GM23248 (cell line): ENCODE measurements around the gene SUPT4H1. TPM values are rescaled to one million over a fixed set of nuclear protein-coding genes. Genes with fewer than 3 reads are reported as not detected.
A peak's percentile ranks its signal among the peaks of the same experiment; 100 is the strongest.

Experiments
- DNase-seq: peaks from one replicate; pipeline ENCODE4 v3.0.0-alpha.2; 2015
- H2AFZ ChIP-seq: fragments of 200-600 bp; sonication (generic); 2 replicates; pipeline ENCODE4 v1.6.1; 2016; ENCODE audit warnings: antibody characterized with exemption
- H3F3A ChIP-seq: fragments of 200-600 bp; sonication (generic); 2 replicates; pipeline ENCODE4 v1.6.1; 2016; ENCODE audit warnings: mild to moderate bottlenecking, antibody characterized with exemption, mixed run types; ENCODE audit not compliant: insufficient read depth
- H3K27ac ChIP-seq: fragments of 200-600 bp; sonication (generic); 2 replicates; pipeline ENCODE4 v1.5.1; 2016; ENCODE audit warnings: mild to moderate bottlenecking
- H3K27me3 ChIP-seq: fragments of 200-600 bp; sonication (generic); replicated peaks from 2 replicates; pipeline ENCODE4 v1.6.1; 2016; ENCODE audit warnings: mild to moderate bottlenecking; ENCODE audit not compliant: insufficient read depth
- H3K36me3 ChIP-seq: fragments of 200-600 bp; sonication (generic); 2 replicates; pipeline ENCODE4 v1.6.1; 2016; ENCODE audit warnings: low read depth, mild to moderate bottlenecking
- H3K4me1 ChIP-seq: fragments of 200-600 bp; sonication (generic); 2 replicates; pipeline ENCODE4 v1.6.1; 2016; ENCODE audit warnings: mild to moderate bottlenecking; ENCODE audit not compliant: insufficient read depth
- H3K4me2 ChIP-seq: fragments of 200-600 bp; sonication (generic); one replicate; pipeline ENCODE4 v1.6.1; 2016; ENCODE audit warnings: mild to moderate bottlenecking; ENCODE audit not compliant: unreplicated experiment
- H3K4me3 ChIP-seq: fragments of 200-600 bp; sonication (generic); 2 replicates; pipeline ENCODE4 v1.5.1; 2016; ENCODE audit warnings: mild to moderate bottlenecking
- H3K79me2 ChIP-seq: fragments of 200-600 bp; sonication (generic); 2 replicates; pipeline ENCODE4 v1.6.1; 2016; ENCODE audit warnings: mild to moderate bottlenecking; ENCODE audit not compliant: insufficient read depth
- H3K9ac ChIP-seq: fragments of 200-600 bp; sonication (generic); 2 replicates; pipeline ENCODE4 v1.6.1; 2016; ENCODE audit warnings: mild to moderate bottlenecking
- H3K9me2 ChIP-seq: fragments of 200-600 bp; sonication (generic); 2 replicates; pipeline ENCODE4 v1.6.1; 2016; ENCODE audit warnings: mixed run types, mild to moderate bottlenecking, moderate library complexity; ENCODE audit not compliant: insufficient read depth
- H3K9me3 ChIP-seq: fragments of 200-600 bp; sonication (generic); one replicate; pipeline ENCODE4 v1.6.1; 2017; ENCODE audit warnings: low read depth
- H4K20me1 ChIP-seq: fragments of 200-600 bp; sonication (generic); 2 replicates; pipeline ENCODE4 v1.6.0; 2016; ENCODE audit not compliant: insufficient read depth
- EZH2 ChIP-seq: fragments of 200-600 bp; sonication (generic); IDR thresholded peaks from 2 replicates; pipeline ENCODE4 v1.6.1; 2018; ENCODE audit warnings: antibody characterized with exemption, mild to moderate bottlenecking; ENCODE audit not compliant: insufficient read depth, poor library complexity, severe bottlenecking
- EZH2phosphoT487 ChIP-seq: fragments of 200-600 bp; sonication (generic); IDR thresholded peaks from 2 replicates; pipeline ENCODE4 v1.6.1; 2018; ENCODE audit warnings: antibody characterized with exemption, moderate library complexity, mild to moderate bottlenecking, low read depth; ENCODE audit not compliant: insufficient read depth
- WGBS, 2 experiments: methylation state at CpG; one replicate each; pipeline ENCODE4 v1.1.6; 2015 to 2017; ENCODE audit warnings: low lambda C conversion rate in 2 of 2, low coverage in 1 of 2; ENCODE audit errors: missing lambda C conversion rate in 2 of 2; 5-methylcytosine and 5-hydroxymethylcytosine counted together
- in situ Hi-C: fragments of 300-500 bp; cut with MboI; formaldehyde crosslinking; loops from 2 replicates; pipeline ENCODE4 v1.15.0; 2020
- polyA plus RNA-seq: library from polyadenylated mRNA; unstranded; fragments of >200 nt; fragmentation: Nextera tagmentation; extraction: Ambion mirVana; gene quantifications from 2 replicates; pipeline ENCODE4 v1.2.1, GENCODE V29; 2016
- total RNA-seq: library from RNA; depleted of rRNA; stranded (reverse); fragments of >200 nt; shearing (Covaris generic); gene quantifications from 2 replicates; pipeline ENCODE4 v1.2.3, GENCODE V29; 2014

Gene SUPT4H1
- total and polyA plus RNA-seq, 2 experiments from 2014 or later, result 57.1 to 92.1 TPM

GRCh38 chr17:58318627-58319172, 33.3 kb downstream of the SUPT4H1 start:
- no peak overlapping the region for H3K4me2 ChIP-seq
- H4K20me1 ChIP-seq, result no peaks in the 10 kb centered on the region
- no peaks in the 10 kb centered on the region for H3K4me1 ChIP-seq
- H3F3A ChIP-seq, result no peaks in the 10 kb centered on the region
- no peaks in the 10 kb centered on the region for H3K9me2 ChIP-seq
- H3K27ac ChIP-seq, result no peak overlapping the region
- H3K27me3 ChIP-seq, result no peaks in the 10 kb centered on the region
- no peak overlapping the region for H3K4me3 ChIP-seq
- DNase-seq, result no peak
- H3K79me2 ChIP-seq, result no peaks in the 10 kb centered on the region
- H2AFZ ChIP-seq, result no peak overlapping the region
- TF ChIP-seq EZH2 (no peak), EZH2phosphoT487 (no peak)
- no peaks in the 10 kb centered on the region for H3K9me3 ChIP-seq
- no peaks in the 10 kb centered on the region for H3K36me3 ChIP-seq
- no peak overlapping the region for H3K9ac ChIP-seq
- in situ Hi-C loops, result no loop called here
- WGBS, 2 experiments, result 66 to 74% methylated on average over 7 of the region's 7 CpGs

DNA sequence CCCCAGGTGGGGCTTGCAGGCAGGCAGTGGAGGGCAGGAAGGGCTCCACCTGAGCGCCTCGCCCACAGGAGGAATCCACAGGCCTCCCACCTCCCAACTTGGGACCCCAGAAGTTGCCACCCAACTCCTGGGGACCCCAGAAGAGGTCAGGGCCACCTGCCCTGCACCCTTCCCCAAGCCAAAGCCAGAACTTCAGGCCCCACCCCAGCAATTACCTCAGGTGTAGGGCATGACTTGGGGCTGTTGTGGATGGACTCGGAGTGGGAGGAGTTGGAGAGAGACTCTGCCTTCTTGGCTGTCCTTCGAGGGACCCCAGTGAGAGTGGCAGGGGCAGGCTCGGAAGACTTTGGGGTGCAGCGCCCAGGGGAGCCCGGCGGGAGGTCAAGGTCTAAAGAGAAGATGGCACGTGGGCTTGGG, 33.9 kb downstream of the SUPT4H1 start:
- H3K4me1 ChIP-seq, result no peaks in the 10 kb centered on the region
- in situ Hi-C loops, result no loop called here
- no peaks in the 10 kb centered on the region for H3K27me3 ChIP-seq
- H3K4me2 ChIP-seq, result no peak overlapping the region
- H3K27ac ChIP-seq, result no peak overlapping the region
- no peaks in the 10 kb centered on the region for H3K9me2 ChIP-seq
- DNase-seq, result no peak
- no peaks in the 10 kb centered on the region for H3K9me3 ChIP-seq
- no peaks in the 10 kb centered on the region for H3K79me2 ChIP-seq
- no peak overlapping the region for H3K9ac ChIP-seq
- 78 to 80% methylated on average over 9 of the region's 9 CpGs for WGBS, 2 experiments
- TF ChIP-seq EZH2phosphoT487 (no peak), EZH2 (no peak)
- no peak overlapping the region for H3K4me3 ChIP-seq
- no peak overlapping the region for H2AFZ ChIP-seq
- no peaks in the 10 kb centered on the region for H3F3A ChIP-seq
- no peaks in the 10 kb centered on the region for H4K20me1 ChIP-seq
- H3K36me3 ChIP-seq, result no peaks in the 10 kb centered on the region

GRCh38 chr17:58317421-58318064, 34.5 kb downstream of the SUPT4H1 start:
- 23 to 38% methylated on average over 5 of the region's 5 CpGs for WGBS, 2 experiments
- in situ Hi-C loops, result no loop called here
- TF ChIP-seq EZH2 (no peak), EZH2phosphoT487 (no peak)
- no peak overlapping the region for H3K9ac ChIP-seq
- H3K36me3 ChIP-seq, result no peaks in the 10 kb centered on the region
- no peaks in the 10 kb centered on the region for H3K9me2 ChIP-seq
- H3K9me3 ChIP-seq, result no peaks in the 10 kb centered on the region
- H3K79me2 ChIP-seq, result no peaks in the 10 kb centered on the region
- no peak overlapping the region for H2AFZ ChIP-seq
- no peak overlapping the region for H3K4me3 ChIP-seq
- H3K4me2 ChIP-seq, result no peak overlapping the region
- no peaks in the 10 kb centered on the region for H3K27me3 ChIP-seq
- H3F3A ChIP-seq, result no peaks in the 10 kb centered on the region
- DNase-seq, result peak; percentile 78
- no peaks in the 10 kb centered on the region for H4K20me1 ChIP-seq
- no peak overlapping the region for H3K27ac ChIP-seq
- no peaks in the 10 kb centered on the region for H3K4me1 ChIP-seq

DNA sequence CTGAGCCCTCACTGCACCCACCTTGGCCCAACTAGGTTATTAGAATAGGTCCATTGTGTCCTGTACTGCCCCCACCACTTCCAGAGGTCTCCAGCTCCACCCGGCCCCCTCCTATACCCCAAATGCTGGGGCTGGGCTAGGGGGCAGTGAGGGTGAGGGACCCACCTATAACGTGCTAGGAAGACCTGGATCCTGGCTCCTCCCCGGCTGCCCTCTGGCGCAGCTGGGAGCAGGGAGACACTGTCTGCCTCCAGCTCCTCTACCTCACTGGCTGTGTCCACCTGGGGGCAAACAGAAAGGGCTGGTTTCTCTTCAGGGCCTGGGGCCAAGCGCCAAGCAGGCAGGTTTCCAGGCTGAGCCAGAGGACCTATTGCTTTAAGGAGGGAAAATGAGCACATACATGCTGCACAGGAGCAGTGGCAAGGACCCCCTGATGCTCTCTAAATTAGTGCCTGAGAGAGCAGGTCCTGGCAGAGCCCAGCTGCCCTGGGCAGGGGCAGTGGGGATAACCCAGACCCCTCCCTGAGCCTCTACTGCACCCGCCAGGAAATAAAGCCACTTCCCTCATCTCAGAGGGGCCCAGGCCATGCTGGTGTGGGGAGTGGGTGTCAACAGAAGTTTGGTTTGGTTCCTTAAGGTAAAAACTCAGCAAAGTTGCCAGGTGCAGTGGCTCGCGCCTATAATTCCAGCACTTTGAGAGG, 35.6 kb downstream of the SUPT4H1 start:
- in situ Hi-C loops, result no loop called here
- Histone ChIP-seq H3K27me3 (no peaks in the 10 kb centered on the region), H3K9ac (no peak overlapping the region)

More for the DNA sequence above, 35.6 kb downstream of the SUPT4H1 start:
- DNase-seq, result no peak
- no peaks in the 10 kb centered on the region for H3K36me3 ChIP-seq
- H3K4me2 ChIP-seq, result no peak overlapping the region
- no peaks in the 10 kb centered on the region for H4K20me1 ChIP-seq
- H3K9me2 ChIP-seq, result no peaks in the 10 kb centered on the region
- 71 to 78% methylated on average over 8 of the region's 8 CpGs for WGBS, 2 experiments
- no peaks in the 10 kb centered on the region for H3K4me1 ChIP-seq
- no peaks in the 10 kb centered on the region for H3K79me2 ChIP-seq
- TF ChIP-seq EZH2phosphoT487 (no peak), EZH2 (no peak)
- no peaks in the 10 kb centered on the region for H3K9me3 ChIP-seq
- no peak overlapping the region for H3K4me3 ChIP-seq
- H2AFZ ChIP-seq, result no peak overlapping the region
- H3K27ac ChIP-seq, result no peak overlapping the region
- no peaks in the 10 kb centered on the region for H3F3A ChIP-seq
